ENCODE results near the gene METTL26.

The METTL26 gene

GRCh38 chr16:636206-637080 lies at the start of gene METTL26:
TSS of gene METTL26 (minus strand) at chr16:636305. CDS start at chr16:636290, 15 bp downstream.
- peak; percentile 95 for DNase-seq

- DNase-seq, result no peak
Measured at GRCh38 chr16:684961-685696, 49.0 kb upstream of the METTL26 start.

GRCh38 chr16:684071-684794 lies 48.1 kb upstream of the METTL26 start, which contains the start of gene JMJD8:
TSS of gene JMJD8 (minus strand) at chr16:684334. CDS start at chr16:684319, 15 bp downstream.
- DNase-seq, result peak; percentile 94

- no peak for DNase-seq
Measured at GRCh38 chr16:683396-684070, 47.4 kb upstream of the METTL26 start.

GRCh38 chr16:682493-683395 lies 46.6 kb upstream of the METTL26 start:
- DNase-seq, result no peak

GRCh38 chr16:681746-682427 lies 45.8 kb upstream of the METTL26 start:
- DNase-seq, result no peak

- no peak for DNase-seq
Measured at GRCh38 chr16:680967-681745, 45.1 kb upstream of the METTL26 start.

- no peak for DNase-seq
Measured at GRCh38 chr16:680625-680945, 44.5 kb upstream of the METTL26 start.

- peak; percentile 86 for DNase-seq
Measured at GRCh38 chr16:679814-680624, 43.9 kb upstream of the METTL26 start, which contains the start of gene STUB1. TSS of gene STUB1 (plus strand) at chr16:680410. CDS start at chr16:680526, 116 bp downstream.

- DNase-seq, result no peak
Measured at GRCh38 chr16:678858-679813, 43.0 kb upstream of the METTL26 start.

GRCh38 chr16:678209-678857 lies 42.2 kb upstream of the METTL26 start:
- DNase-seq, result no peak

- DNase-seq, result no peak
Measured at GRCh38 chr16:677316-678190, 41.4 kb upstream of the METTL26 start.

GRCh38 chr16:676913-677312 lies 40.8 kb upstream of the METTL26 start:
- DNase-seq, result peak; percentile 50

GRCh38 chr16:676565-676902 lies 40.4 kb upstream of the METTL26 start:
- no peak for DNase-seq

GRCh38 chr16:675884-676564 lies 39.9 kb upstream of the METTL26 start:
- DNase-seq, result no peak
